Mucosa of descending colon (tissue), 3 donors: ENCODE data around the gene ARSG. TPM values are rescaled to one million over a fixed set of nuclear protein-coding genes. Genes with fewer than 3 reads are reported as not detected.

ENCODE experiments used
- ATAC-seq: fragments of 200-7000 bp; cut with Tn5 transposase; one replicate; pipeline ENCODE4 v1.9.1; 2020; ENCODE audit warnings: mild to moderate bottlenecking, moderate library complexity
- DNase-seq, 3 donors: peaks; one replicate each; pipeline ENCODE4 v3.0.0-alpha.2; 2020
- H3K36me3 ChIP-seq: fragments of 200-600 bp; one replicate; pipeline ENCODE4 v1.8.0; 2021; ENCODE audit warnings: low read depth, mild to moderate bottlenecking
- H3K4me1 ChIP-seq: fragments of 200-600 bp; one replicate; pipeline ENCODE4 v1.8.0; 2021; ENCODE audit warnings: low read depth, mild to moderate bottlenecking
- H3K4me3 ChIP-seq: fragments of 200-600 bp; one replicate; pipeline ENCODE4 v1.8.0; 2021; ENCODE audit warnings: mild to moderate bottlenecking
- H3K9me3 ChIP-seq: fragments of 200-600 bp; one replicate; pipeline ENCODE4 v1.8.0; 2021; ENCODE audit warnings: mild to moderate bottlenecking
- CTCF ChIP-seq: fragments of 200-600 bp; IDR thresholded peaks from one replicate; pipeline ENCODE4 v1.8.0; 2022; ENCODE audit warnings: antibody characterized with exemption, mild to moderate bottlenecking
- intact Hi-C, 2 donors: fragments of 100-400 bp; cut with DNase I in 1 of 2; cut with micrococcal nuclease in 1 of 2; formaldehyde crosslinking; loops; one replicate each; pipeline versions ENCODE4 v1.11.0 to v1.11.1; 2022; cut with DNase I, micrococcal nuclease
- total RNA-seq, 3 donors: library from RNA; stranded (reverse); fragmentation: NEBNext Ultra II Directional in 2 of 3; extraction: Animal tissue kit (Norgen Biotek cat#: 25700) in 2 of 3; gene quantifications; one replicate each; pipeline versions ENCODE4 v1.2.1 to v1.2.4, GENCODE V29; 2021 to 2023
- donor health status: DM: no; HTN: no; CAD: no; lungs with moderate emphysema.
- donor health status: DM: no; HTN: no; CAD: no.
- donor health status: DM: no; HTN: yes; CAD: no.

The ARSG gene
- total RNA-seq, 3 donors from 2014 or later = 1.7 to 3.1 (median 2.1) TPM

- no peak for TF ChIP-seq CTCF
- no peaks in the 10 kb centered on the region for H3K36me3 ChIP-seq
- no peaks in the 10 kb centered on the region for H3K4me1 ChIP-seq
- H3K9me3 ChIP-seq = no peaks in the 10 kb centered on the region
- DNase-seq = no peak
- H3K4me3 ChIP-seq = no peak overlapping the region
- no peak for ATAC-seq
- intact Hi-C loops = loop anchor here in 1 of 2 donors (10.0 kb wide), 1 partner anchor 46 kb away; no protein-coding TSS in a partner anchor
Measured at GRCh38 chr17:68298601-68299000, 7.3 kb downstream of the ARSG start.

GRCh38 chr17:68299817-68300216, 8.5 kb downstream of the ARSG start:
- intact Hi-C loops = loop anchor here in 1 of 2 donors (10.0 kb wide), 1 partner anchor 45 kb away; no protein-coding TSS in a partner anchor
- Histone ChIP-seq H3K4me1 (no peaks in the 10 kb centered on the region), H3K4me3 (no peak overlapping the region), H3K9me3 (no peaks in the 10 kb centered on the region), H3K36me3 (no peaks in the 10 kb centered on the region)
- no peak for TF ChIP-seq CTCF
- ATAC-seq (no peak), DNase-seq (no peak)

DNA sequence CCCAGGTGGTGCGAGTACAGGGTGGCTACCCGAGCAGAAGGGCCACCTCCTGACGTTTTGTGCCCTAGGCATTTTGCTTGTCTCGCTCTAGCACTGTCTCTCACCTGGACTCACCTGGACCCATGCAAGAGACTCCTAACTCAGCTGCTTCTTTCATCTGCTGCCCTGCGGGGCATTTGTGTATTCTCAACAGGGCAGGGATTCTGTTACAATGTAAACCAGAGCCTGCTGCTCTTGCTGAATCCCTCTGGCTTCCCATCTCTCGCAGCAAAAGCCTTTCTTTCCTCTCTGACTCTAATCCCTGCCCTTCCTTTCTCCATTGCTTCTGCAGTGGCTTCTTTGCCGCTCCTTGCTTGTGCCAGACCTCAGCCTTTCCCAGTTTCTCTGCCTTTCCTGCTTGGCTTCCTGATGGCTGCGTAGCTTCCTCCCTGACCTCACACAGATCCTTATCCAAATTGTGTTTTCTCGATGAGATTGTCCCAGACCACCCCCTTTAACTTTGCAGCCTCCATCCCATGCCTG, 10.2 kb downstream of the ARSG start:
- Histone ChIP-seq H3K4me1 (no peaks in the 10 kb centered on the region), H3K4me3 (no peak overlapping the region), H3K9me3 (no peaks in the 10 kb centered on the region), H3K36me3 (no peaks in the 10 kb centered on the region)
- intact Hi-C loops = no loop called here
- TF ChIP-seq CTCF = no peak
- ATAC-seq (no peak), DNase-seq (no peak)

DNA sequence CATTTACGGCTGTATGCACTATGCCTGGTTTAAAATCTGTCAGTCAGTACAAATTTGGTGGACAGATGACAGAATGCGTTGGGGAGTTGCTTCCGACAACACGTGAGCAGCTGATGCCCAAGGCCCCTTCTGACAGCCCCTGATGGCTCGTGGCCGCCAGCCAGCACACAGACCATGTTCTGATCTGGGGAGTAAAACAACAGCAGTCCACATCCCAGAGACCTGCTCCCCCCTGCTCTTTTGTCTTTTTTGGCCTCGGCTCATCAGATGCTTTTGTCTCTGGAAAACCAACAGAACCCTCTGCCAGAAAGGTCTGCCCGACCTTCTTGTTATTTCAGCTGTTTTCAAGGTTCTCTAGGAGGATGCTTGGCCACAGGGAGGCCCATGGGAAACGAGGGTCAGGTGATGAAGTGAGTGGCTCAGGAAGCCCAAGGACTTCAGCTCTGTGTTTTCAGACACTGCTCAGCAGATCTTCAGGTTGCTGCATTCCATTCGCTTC, 10.8 kb downstream of the ARSG start:
- TF ChIP-seq CTCF = no peak
- no peak for ATAC-seq
- intact Hi-C loops = no loop called here

DNA sequence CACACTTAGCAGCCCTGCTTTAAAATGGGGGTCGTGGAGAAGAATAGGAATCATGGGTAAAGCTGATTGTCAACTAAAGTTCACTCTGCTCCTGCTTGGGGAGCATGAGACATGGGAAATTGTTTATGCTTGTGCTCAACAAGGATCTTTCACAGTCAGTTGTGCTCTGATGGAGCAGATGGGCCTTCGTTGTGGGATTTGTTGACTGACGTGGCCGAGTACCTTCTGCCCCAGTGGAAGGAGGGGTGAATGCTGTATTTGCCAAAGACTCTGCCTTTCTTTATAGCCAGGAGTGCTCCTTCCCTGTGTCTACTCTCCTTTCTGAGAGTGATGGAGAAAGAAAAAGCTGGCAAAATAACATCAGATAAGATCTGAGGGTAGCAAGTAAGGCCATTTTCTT, 11.4 kb downstream of the ARSG start:
- intact Hi-C loops = no loop called here
- TF ChIP-seq CTCF = no peak
- no peak for DNase-seq
- no peak for ATAC-seq
- Histone ChIP-seq H3K36me3 (no peaks in the 10 kb centered on the region), H3K9me3 (no peaks in the 10 kb centered on the region), H3K4me1 (no peaks in the 10 kb centered on the region), H3K4me3 (no peak overlapping the region)

More for the DNA sequence above, 10.8 kb downstream of the ARSG start:
- Histone ChIP-seq H3K36me3 (no peaks in the 10 kb centered on the region), H3K4me1 (no peaks in the 10 kb centered on the region), H3K9me3 (no peaks in the 10 kb centered on the region), H3K4me3 (no peak overlapping the region)
- no peak for DNase-seq

DNA sequence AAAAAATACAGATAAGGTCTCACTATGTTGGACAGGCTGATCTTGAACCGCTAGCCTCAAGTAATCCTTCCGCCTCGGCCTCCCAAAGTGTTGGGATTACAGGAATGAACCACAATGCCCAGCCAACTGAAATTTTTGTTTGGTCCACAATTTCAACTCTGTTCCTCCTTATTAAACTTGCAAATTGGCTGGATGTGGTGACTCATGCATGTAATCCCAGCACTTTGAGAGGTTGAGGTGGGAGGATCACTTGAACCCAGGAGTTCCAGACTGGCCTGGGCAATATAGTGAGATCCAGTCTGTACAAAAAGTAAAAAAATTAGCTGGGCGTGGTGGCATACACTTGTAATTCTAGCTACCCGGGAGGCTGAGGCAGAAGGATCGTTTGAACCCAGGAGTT, 13.4 kb downstream of the ARSG start:
- Histone ChIP-seq H3K4me3 (no peak overlapping the region), H3K36me3 (no peaks in the 10 kb centered on the region), H3K4me1 (no peaks in the 10 kb centered on the region), H3K9me3 (no peaks in the 10 kb centered on the region)
- DNase-seq (no peak), ATAC-seq (no peak)
- TF ChIP-seq CTCF = no peak
- intact Hi-C loops = no loop called here
